GM21447 (cell line): ENCODE results near the gene MEX3A.
"Not testable (repeated sequence)": the region's sequence is repeated elsewhere in the genome, so short reads cannot be mapped to it uniquely, and the experiment has no call there.

ENCODE experiments used
- ATAC-seq: cut with Tn5 transposase; IDR thresholded peaks from one replicate; pipeline ENCODE4 v1.9.1; 2021; ENCODE audit not compliant: unreplicated experiment

Gene MEX3A

DNA sequence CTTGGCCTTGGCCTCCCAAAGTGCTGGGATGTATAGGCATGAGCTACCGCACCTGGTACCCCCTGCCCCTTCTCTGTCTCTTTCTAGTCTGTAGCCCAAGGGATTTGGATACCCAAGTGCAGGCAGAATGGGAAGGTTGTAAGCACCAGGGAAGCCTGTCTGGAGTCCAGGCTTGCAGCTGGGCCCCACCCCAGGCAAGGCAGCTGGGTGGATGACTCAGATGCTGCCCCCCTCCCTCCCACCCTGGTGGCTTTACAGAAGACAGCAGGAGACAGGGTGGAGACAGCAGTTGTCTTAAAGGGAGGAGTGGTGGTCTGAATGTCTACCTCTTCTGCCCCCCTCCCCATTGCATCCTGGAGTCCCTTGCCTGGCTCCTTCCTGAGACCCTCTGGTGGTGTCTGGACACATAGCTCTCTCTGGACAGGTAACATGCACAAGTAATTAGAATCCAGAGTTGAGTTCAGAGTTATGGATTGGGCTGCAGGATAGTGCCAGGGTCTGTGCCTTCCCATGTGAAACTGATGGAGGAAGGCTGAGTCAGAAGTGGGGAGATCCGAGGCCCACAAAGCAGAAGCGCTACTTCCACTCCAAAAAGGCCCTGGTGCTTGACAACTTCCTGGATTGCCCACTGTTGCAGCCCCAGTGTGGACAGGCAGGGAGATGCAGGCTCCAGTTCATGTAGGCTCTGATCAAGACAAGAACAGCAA lies 37.4 kb upstream of the MEX3A start:
- ATAC-seq: no peak

DNA sequence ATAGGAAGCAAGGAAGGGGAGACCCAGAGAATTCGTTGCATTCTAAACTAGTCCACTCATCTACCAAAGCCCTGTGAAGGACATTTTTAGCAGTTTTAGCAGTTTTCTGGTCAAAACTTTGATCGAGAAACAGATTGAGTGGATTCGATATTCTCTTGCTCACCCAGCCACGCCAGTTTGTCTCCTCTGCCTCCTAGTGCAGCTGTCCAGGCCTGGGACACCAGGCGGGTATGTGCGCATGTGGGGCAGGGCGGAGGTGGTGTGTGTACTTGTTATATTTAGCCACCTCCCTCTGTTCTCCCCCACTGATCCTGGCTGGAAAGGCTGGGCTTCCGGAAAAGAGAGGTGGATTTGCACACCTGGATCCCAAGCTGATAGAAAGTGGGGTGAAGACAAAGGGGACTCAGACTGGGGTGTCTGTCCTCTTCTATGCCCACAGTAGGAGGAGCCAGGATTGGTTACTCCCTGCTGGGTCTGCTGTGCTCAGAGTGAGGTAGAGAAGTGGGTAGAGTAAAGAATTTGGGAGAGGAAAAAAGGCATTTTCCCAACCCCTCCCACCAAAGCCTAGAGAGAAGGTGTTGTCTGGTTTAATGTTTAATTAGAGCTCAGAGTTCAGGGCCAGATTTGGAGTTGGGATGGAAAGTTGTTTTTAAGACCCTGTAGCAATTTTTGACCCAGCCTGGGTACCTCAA lies 36.1 kb upstream of the MEX3A start:
- no peak for ATAC-seq

- no peak for ATAC-seq
Measured at GRCh38 chr1:156117414-156118176, 35.3 kb upstream of the MEX3A start.

DNA sequence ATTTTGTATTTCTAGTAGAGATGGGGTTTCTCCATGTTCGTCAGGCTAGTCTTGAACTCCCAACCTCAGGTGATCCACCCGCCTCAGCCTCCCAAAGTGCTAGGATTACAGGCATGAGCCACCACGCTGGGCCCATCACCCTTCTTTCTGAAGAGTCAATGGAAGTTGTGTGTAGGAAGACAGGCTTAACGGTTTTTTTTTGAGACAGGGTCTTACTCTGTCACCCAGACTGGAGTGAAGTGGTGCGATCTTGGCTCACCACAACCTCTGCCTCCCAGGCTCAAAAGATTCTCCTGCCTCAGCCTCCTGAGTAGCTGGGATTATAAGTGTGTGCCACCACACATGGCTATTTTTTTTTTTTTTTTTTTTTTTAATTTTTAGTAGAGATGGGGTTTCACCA lies 34.5 kb upstream of the MEX3A start:
- not testable (repeated sequence) for ATAC-seq

- no peak for ATAC-seq
Measured at GRCh38 chr1:156115514-156116374, 33.5 kb upstream of the MEX3A start.

DNA sequence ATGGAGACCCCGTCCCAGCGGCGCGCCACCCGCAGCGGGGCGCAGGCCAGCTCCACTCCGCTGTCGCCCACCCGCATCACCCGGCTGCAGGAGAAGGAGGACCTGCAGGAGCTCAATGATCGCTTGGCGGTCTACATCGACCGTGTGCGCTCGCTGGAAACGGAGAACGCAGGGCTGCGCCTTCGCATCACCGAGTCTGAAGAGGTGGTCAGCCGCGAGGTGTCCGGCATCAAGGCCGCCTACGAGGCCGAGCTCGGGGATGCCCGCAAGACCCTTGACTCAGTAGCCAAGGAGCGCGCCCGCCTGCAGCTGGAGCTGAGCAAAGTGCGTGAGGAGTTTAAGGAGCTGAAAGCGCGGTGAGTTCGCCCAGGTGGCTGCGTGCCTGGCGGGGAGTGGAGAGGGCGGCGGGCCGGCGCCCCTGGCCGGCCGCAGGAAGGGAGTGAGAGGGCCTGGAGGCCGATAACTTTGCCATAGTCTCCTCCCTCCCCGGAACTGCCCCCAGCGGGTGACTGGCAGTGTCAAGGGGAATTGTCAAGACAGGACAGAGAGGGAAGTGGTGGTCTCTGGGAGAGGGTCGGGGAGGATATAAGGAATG lies 32.8 kb upstream of the MEX3A start:
- ATAC-seq: no peak

GRCh38 chr1:156114101-156114918 lies 32.0 kb upstream of the MEX3A start, which contains the start of gene LMNA:
TSS of gene LMNA (plus strand) at chr1:156114711. CDS start at chr1:156114919, 208 bp downstream.
- ATAC-seq: peak; percentile 72

DNA sequence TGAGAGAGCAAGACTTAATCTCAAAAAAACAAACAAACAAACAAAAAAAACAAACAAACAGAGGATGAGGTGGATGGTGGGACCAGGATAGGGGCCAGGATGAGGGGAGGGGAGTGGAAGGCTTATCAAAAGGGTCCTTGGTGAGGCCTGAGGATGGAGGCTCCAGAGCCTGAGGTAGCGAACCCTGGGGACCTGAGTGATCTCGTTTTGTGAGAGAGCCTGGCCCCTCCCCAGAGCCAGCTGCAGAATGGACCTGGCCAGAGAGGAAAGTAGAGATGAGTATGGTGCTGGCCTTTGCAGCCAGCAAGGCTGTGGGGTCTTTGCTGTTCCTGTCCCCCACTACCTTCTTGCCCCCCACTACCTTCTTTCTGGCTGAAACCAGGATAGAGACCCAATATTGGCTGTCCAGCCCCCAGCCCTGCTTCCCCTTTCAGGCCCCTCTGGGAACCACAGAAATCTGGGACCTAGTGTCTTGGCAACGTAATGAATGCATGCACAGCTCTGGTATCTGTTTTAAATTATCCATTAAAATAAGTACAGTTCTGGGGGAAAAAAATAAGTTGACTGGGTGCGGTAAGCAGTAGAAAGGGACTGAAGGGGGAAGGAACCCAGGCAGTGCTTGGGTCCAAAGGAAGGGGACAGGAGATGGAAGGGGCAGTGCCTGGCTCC lies 31.2 kb upstream of the MEX3A start:
- no peak for ATAC-seq

- no peak for ATAC-seq
Measured at GRCh38 chr1:156112276-156113137, 30.2 kb upstream of the MEX3A start.

DNA sequence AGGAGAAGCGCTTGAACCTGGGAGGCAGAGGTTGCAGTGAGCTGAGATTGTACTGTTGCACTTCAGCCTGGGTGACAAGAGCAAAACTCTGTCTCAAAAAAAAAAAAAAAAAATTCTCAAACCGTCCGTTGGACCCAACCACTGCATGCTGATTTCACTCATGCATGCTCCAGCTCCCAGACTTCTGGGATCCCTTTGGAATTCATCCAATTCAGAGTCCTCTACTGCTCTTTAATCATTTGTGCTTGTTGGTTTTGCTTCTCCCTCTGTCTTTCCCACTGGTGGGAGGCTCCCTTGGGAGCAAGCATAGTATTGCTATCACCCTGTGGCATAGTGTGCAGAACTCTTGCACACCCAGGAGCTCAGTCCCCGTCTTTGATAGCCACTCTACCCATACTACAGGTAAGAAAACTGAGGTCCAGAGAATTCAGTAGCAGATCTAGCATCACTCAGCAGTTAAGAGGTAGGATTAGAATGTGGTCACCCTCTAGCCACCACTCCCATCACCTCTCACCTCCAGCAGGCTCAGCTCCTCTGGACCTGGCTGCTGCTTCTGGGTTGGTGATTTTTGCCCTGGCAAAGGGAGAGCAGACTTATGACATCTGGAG lies 29.2 kb upstream of the MEX3A start:
- ATAC-seq: no peak

DNA sequence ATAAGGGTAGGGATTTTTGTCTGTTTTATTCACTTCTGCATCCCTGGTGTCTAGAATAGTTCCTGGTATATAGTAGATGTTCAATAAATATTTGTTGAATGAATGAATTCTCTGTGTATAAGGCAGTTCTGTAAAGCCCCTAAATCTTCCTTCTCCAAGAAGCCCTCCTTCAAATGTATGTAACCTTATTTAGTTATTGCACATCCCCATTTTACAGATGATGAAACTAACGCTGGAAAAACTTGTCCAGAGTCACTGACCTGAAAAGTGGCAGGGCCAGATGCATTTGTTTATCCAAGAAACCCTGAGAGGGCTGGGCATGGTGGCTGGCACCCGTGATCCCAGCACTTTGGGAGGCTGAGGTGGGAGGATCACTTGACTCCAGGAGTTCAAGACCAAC lies 28.0 kb upstream of the MEX3A start:
- no peak for ATAC-seq

DNA sequence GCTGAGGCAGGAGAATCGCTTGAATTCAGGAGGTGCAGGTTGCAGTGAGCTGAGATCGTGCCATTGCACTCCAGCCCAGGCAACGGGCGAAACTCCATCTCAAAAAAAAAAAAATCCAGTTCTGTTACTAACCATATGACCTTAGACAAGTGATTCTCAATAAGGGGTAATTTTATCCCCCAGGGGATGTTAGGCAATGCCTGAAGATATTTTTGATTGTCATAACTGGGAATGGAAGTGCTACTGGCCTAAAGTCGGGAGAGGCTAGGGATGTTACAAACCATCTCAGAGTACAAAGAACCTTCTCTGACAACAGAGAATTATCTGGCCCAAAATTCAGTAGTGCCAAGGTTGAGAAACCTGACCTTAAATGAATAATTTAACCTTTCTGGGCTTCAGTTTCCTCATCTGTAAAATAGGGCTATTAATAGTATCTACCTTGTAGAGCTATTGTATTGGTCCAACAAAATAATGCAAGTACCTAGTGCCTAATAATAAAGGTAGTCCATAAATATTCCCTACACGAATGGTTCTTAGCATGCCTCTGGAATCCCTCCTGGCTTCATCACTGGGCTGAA lies 26.5 kb upstream of the MEX3A start:
- no peak for ATAC-seq

- ATAC-seq: no peak
Measured at GRCh38 chr1:156108057-156108456, 25.8 kb upstream of the MEX3A start.

DNA sequence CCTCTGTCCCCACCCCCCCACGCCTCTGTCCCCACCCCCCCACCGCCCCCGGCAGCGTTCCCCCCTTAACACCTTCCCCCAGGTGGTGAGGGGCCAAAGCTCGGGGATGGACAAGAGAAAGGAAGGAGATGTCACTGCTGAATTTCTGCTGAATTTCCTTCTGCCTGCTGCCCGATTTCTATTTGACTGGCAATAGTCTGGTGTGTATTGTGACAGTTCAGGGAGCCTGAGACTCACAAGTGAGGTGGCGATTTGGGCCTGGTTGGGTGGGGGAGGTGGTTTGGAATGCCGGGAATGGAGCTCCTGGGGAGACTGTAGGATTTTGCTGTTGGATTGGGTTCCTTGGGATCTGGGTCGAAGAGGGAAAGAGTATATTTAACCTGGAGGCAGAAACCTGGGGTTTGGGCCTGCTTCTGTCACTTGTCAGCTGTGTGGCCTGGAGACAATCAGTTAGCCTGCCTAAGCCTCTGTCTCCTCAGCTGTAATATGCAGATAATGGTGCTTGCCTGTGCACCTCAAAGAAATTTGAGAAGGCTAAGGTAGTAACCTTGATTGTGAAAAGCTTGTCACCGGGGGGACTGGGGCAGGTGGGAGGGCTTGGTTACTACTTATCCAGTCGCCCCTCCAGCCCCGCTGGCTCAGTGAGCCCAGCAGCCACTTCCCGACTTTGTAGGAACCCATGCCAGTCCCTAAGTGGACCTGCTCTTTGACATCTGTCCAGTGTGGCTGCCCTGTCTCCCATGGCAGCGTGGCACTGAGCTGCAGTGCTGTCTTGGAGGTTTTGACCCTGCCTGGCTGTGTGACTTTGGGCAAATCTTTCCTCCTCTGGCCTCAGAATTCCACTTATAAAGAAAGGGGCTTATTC lies 24.6 kb upstream of the MEX3A start:
- no peak for ATAC-seq

- no peak for ATAC-seq
Measured at GRCh38 chr1:156104861-156105832, 22.9 kb upstream of the MEX3A start.
